NCI-H1417 (cell line): ENCODE data around the gene GRAP2.
"Not testable (repeated sequence)": the region's sequence is repeated elsewhere in the genome, so short reads cannot be mapped to it uniquely, and the experiment has no call there.

Experiments
- DNase-seq, 3 experiments: peaks; one replicate each; lab custom pipeline; 2025; lab: John Stamatoyannopoulos, UW

Gene GRAP2

GRCh38 chr22:39900306-39901227 is at the start of gene GRAP2:
GRAP2 (plus strand) TSS chr22:39901084; CDS start chr22:39947107, 46,023 bp downstream.
- no peak for DNase-seq

- DNase-seq = no peak
These were observed 49.1 kb upstream of the GRAP2 start for GRCh38 chr22:39851606-39852315.

GRCh38 chr22:39852799-39853198 is 48.1 kb upstream of the GRAP2 start:
- no peak for DNase-seq

GRCh38 chr22:39856588-39856987 is 44.3 kb upstream of the GRAP2 start:
- DNase-seq = no peak

GRCh38 chr22:39859903-39860588 is 40.8 kb upstream of the GRAP2 start:
- no peak for DNase-seq

- no peak for DNase-seq
These were observed 32.1 kb upstream of the GRAP2 start for GRCh38 chr22:39868741-39869140.

- not testable (repeated sequence) for DNase-seq
These were observed 31.1 kb upstream of the GRAP2 start for GRCh38 chr22:39869797-39870196.

GRCh38 chr22:39871008-39871798 is 29.7 kb upstream of the GRAP2 start:
- DNase-seq = peak in 1 of 3 experiments; percentile 1

GRCh38 chr22:39872548-39872947 is 28.3 kb upstream of the GRAP2 start:
- no peak for DNase-seq

GRCh38 chr22:39873965-39874364 is 26.9 kb upstream of the GRAP2 start:
- no peak for DNase-seq

GRCh38 chr22:39875176-39875885 is 25.6 kb upstream of the GRAP2 start:
- not testable (repeated sequence) for DNase-seq

- DNase-seq = no peak
These were observed 23.6 kb upstream of the GRAP2 start for GRCh38 chr22:39877079-39877845.

- no peak for DNase-seq
These were observed 20.2 kb upstream of the GRAP2 start for GRCh38 chr22:39880722-39881121.

GRCh38 chr22:39883057-39883456 is 17.8 kb upstream of the GRAP2 start:
- no peak for DNase-seq

- DNase-seq = not testable (repeated sequence)
These were observed 11.0 kb upstream of the GRAP2 start for GRCh38 chr22:39889924-39890323.

GRCh38 chr22:39893526-39893925 is 7.4 kb upstream of the GRAP2 start, which contains the start of gene ENTHD1:
ENTHD1 (minus strand) TSS chr22:39893760; CDS start chr22:39887748, 6,012 bp downstream.
- DNase-seq = no peak

GRCh38 chr22:39894554-39895092 is 6.3 kb upstream of the GRAP2 start:
- peak in 1 of 3 experiments; percentile 3 for DNase-seq

- DNase-seq = no peak
These were observed 5.2 kb upstream of the GRAP2 start for GRCh38 chr22:39895682-39896081.

GRCh38 chr22:39896313-39896996 is 4.4 kb upstream of the GRAP2 start:
- DNase-seq = peak in 1 of 3 experiments; percentile 1
